Hematopoietic multipotent progenitor cell (in vitro differentiated cells): Measurements from ENCODE around the gene APC2. TPM values are rescaled to one million over a fixed set of nuclear protein-coding genes. Genes with fewer than 3 reads are reported as not detected.

ENCODE experiments used
- DNase-seq, 3 donors: peaks; one replicate each; pipeline ENCODE4 v3.0.0-alpha.2; 2011 to 2015; ENCODE audit warnings: low read depth in 2 of 3, low spot score in 2 of 3
- total RNA-seq: library from RNA; depleted of rRNA; stranded (reverse); fragments of >200 nt; gene quantifications from one replicate; pipeline ENCODE4 v1.2.3, GENCODE V29; 2012

APC2 gene
- total RNA-seq, 1 donor, result 0.27 TPM

GRCh38 chr19:1522061-1522460 lies 72.1 kb downstream of the APC2 start:
- no peak for DNase-seq

- DNase-seq, result no peak
Observed at GRCh38 chr19:1522838-1523237, 72.9 kb downstream of the APC2 start.

Other genes with a start within 250 kb of the APC2 start
- gene STK11, start 244.3 kb upstream of the APC2 start, total RNA-seq, result 104 TPM
- 0.27 TPM for gene CBARP, start 212.1 kb upstream of the APC2 start, total RNA-seq
- gene ATP5F1D, start 208.4 kb upstream of the APC2 start, total RNA-seq, result 52.2 TPM
- gene MIDN, start 201.5 kb upstream of the APC2 start, total RNA-seq, result 64.9 TPM
- 220 TPM for gene CIRBP, start 180.8 kb upstream of the APC2 start, total RNA-seq
- gene FAM174C, start 174.6 kb upstream of the APC2 start, total RNA-seq, result 30.7 TPM
- not detected for gene EFNA2, start 164.2 kb upstream of the APC2 start, total RNA-seq
- 121 TPM for gene NDUFS7, start 66.2 kb upstream of the APC2 start, total RNA-seq
- 32.0 TPM for gene GAMT, start 48.6 kb upstream of the APC2 start, total RNA-seq
- gene DAZAP1, start 42.5 kb upstream of the APC2 start, total RNA-seq, result 46.9 TPM
- gene RPS15, start 11.7 kb upstream of the APC2 start, total RNA-seq, result 2,062 TPM
- 37.7 TPM for gene C19orf25, start 29.1 kb downstream of the APC2 start, total RNA-seq
- 11.6 TPM for gene PCSK4, start 40.2 kb downstream of the APC2 start, total RNA-seq
- gene REEP6, start 41.1 kb downstream of the APC2 start, total RNA-seq, result 3.2 TPM
- gene ADAMTSL5, start 62.9 kb downstream of the APC2 start, total RNA-seq, result not detected
- not detected for gene PLK5, start 74.0 kb downstream of the APC2 start, total RNA-seq
- 4.8 TPM for gene MEX3D, start 118.2 kb downstream of the APC2 start, total RNA-seq
- gene MBD3, start 142.7 kb downstream of the APC2 start, total RNA-seq, result 80.2 TPM
- gene UQCR11, start 155.3 kb downstream of the APC2 start, total RNA-seq, result 36.9 TPM
- gene TCF3, start 202.5 kb downstream of the APC2 start, total RNA-seq, result 151 TPM